Epidermal melanocyte (primary cell): ENCODE measurements around the gene AMIGO2.
"Not testable (repeated sequence)": the region's sequence is repeated elsewhere in the genome, so short reads cannot be mapped to it uniquely, and the experiment has no call there.

Source experiments
- DNase-seq: peaks from one replicate; pipeline ENCODE4 v3.0.0; 2011; ENCODE audit warnings: low spot score; ENCODE audit not compliant: insufficient read length

The AMIGO2 gene

DNA sequence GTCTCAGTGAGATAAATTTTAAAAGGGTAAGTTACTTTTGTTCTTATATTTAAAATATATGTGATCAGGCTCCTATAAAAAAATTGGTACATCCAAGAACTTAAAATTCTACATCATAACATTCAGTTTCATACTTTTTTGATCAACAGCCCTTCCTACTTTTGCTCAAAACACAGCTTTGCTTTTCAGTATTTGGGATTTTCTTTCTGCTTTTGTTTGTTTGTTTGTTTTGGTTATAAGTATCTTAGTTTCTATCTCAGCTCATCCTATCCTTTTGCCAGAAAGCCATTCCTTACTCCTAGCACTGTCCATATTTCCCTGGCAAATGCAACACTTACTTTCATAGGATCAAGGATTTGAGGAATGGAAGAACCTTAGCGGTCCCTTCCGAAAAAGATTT is 5.0 kb downstream of the AMIGO2 start:
- DNase-seq = no peak

- DNase-seq = no peak
Measured at GRCh38 chr12:47073951-47074350, 5.8 kb downstream of the AMIGO2 start.

DNA sequence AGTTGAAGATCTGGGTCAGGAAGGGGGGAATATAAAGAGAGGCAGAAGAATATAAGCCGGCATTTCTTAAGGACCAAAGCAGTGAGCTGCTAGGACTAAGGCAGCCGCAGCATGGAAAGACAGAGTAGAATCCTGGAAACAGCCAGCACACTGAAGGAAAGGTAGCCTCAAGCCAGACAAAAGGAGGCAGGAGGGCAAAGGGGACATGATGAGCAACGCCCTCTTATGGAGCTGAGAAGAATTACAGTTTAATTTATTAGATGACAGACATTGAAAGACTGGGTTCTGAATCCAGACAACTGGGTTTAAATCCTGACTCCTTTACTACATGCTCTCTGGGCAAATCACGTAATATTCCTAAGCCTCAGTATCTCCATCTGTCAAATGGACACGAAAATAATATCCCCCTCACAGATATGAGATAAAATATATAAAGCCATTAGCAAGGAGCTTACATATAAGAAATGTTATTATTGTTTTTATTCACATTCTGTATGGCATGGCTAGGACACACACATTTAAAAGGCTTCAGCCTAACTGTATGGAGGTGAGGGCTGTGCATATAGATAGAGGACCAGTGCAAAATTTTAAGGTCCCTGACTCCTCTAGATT is 8.4 kb downstream of the AMIGO2 start:
- no peak for DNase-seq

DNA sequence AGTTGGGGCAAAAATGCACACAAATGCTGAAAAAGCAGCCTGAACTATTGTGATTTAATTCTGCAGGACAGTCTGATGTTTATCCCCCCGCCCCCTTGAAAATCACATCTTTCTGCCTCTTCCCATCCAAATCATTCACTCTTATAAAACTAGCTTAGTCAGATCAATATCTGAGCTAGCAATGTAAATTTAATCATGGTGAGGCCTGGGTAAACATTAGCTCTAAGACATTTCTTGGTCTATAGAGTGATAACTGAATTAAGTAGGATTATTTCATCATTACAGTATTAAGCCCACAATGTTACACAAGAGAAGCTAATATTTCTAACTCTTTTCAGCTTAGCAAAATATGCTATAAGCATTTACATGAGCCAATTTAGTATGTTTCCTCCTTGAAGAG is 9.4 kb downstream of the AMIGO2 start:
- no peak for DNase-seq

DNA sequence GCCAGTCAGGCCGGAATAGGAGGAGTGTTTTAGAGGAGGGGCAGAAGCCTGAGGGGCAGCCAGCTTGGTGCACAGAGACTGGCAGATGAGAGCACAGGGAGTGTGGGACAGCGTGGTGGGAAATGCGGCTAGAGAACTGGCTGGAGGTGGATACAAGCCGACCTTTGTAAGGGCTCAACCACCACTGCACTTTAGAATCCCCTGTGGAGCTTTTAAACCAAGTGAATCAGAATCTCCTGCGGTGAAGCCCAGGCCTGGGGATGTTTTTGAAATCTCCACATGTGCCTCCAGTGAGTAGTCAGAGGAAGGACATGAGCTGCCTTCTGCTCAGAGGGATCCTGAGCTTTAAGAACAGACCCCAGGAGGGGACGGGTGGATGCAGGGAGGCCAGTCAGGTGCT is 11.2 kb downstream of the AMIGO2 start:
- DNase-seq = no peak

GRCh38 chr12:47067771-47068431 is 11.9 kb downstream of the AMIGO2 start:
- no peak for DNase-seq

DNA sequence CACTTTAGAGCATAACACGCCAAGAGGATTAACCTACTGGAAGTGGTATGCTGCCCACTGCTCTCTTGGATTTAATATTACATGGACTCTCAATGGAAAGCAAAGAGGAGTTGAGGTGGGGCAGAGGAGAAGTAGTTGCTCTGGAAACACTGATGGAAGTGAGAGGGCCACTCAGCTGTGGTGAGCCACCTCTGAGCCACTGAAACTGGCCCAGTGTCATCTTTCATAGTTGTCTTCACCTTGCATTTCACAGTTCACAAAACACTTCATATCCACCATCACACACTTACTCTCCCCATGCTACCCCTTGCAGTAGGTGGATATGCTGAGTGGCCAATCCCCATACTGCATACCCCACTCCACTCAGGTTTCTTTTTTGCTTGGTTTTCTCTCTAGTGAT is 12.6 kb downstream of the AMIGO2 start:
- DNase-seq = no peak

DNA sequence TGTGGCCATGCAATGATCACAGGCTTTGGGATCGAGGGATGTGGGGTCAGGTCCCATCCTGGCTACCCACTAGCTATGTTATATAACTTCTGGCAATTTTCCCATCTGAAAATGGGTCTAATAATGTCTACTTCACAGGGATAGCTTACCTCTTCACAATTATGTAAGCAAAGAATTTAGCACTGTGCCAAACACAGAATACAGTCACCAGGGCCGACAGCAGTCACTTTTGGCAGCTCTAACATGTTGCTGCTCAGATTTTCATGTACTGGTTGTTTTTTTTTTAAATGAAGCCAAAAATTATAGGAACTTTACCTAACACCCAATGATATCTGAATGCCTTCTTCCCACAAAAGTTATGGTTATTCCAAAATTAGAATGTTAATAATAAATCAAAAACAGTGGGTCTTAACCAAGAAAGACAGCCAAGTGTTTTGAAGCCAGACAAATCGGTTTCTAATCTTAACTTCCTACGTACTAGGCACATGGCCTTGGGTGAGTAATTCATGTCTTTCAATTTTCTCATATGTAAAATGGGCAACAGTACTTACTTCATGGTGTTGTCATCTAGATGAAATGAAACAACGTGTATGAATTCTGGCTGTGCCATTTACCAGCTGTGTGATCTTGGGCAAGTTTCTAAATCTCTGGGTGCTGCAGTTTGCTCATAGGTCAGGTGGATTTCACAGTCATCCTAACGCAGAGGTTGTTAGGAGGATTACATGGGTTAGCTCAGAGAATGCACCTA is 13.3 kb downstream of the AMIGO2 start:
- DNase-seq = no peak

DNA sequence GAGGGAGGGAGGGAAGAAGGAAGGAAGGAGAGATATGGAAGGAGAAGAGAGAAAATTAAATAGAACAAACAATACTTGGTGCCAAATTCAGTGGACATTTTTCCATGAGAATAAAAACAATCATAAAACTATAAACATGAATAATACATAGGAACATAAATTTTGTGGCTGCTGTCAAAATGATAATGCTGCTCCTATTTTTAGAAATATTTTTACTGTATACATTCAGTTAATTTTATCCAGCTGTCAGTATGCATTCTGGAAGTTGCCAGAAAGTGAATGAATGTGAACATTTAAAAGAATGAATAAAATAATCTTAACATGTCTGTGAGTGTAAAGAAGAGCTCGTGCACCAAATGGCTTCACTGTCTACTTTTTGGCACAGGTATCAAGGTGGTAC is 14.2 kb downstream of the AMIGO2 start:
- no peak for DNase-seq

DNA sequence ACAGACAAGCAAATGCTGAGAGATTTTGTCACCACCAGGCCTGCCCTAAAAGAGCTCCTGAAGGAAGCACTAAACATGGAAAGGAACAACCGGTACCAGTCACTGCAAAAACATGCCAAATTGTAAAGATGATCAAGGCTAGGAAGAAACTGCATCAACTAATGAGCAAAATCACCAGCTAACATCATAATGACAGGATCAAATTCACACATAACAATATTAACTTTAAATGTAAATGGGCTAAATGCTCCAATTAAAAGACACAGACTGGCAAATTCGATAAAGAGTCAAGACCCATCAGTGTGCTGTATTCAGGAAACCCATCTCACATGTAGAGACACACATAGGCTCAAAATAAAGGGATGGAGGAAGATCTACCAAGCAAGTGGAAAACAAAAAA is 21.1 kb downstream of the AMIGO2 start:
- not testable (repeated sequence) for DNase-seq

DNA sequence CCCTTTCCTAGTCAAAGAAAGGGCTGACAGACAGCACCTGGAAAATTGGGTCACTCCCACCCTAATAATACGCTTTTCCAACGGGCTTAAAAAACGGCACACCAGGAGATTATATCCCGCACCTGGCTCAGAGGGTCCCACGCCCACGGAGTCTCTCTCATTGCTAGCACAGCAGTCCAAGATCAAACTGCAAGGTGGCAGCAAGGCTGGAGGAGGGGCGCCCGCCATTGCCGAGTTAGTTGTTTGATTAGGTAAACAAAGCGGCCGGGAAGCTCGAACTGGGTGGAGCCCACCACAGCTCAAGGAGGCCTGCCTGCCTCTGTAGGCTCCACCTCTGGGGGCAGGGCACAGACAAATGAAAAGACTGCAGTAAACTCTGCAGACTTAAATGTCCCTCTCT is 22.8 kb downstream of the AMIGO2 start:
- not testable (repeated sequence) for DNase-seq

DNA sequence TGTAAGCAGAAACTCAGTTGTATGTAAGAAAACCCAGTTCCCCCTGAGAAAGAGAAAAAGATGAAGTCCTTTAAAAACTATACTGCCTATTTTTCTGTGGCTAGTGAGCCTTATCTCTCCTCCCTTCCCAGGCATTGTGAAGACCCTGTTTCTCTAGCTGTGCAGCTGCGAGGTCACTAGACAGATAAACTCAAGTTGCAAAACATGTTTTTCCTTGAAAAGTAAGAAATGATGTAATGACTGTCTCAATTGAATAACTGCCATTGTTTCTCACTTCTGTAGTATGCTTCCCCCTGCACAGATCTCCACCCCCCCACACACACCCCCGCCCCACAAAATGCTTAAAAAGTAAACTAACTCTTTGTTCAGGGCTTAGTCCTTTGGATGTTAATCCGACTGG is 23.9 kb downstream of the AMIGO2 start:
- not testable (repeated sequence) for DNase-seq

- DNase-seq = no peak
Measured at GRCh38 chr12:47054659-47055058, 25.1 kb downstream of the AMIGO2 start.

DNA sequence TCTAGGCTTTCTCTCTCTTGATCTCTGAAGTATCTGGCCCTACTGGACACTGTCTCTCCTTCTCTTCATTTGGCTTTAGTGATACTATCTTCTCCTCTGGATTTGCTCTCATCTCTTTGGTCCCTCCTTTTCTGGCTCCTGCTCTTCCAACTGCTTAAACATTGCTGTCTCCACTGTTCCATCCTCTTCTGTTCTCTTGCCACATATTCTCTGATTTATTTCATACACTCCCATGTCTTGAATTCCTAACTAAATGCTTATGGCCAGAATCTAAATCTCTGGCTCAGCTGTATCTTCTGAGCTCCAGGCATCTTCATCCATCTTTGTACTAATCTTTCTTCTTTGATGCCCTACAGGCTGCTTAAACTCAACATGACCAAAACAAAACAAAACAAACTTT is 25.8 kb downstream of the AMIGO2 start:
- no peak for DNase-seq

- no peak for DNase-seq
Measured at GRCh38 chr12:47052274-47052673, 27.5 kb downstream of the AMIGO2 start.

- not testable (repeated sequence) for DNase-seq
Measured at GRCh38 chr12:47051291-47051690, 28.5 kb downstream of the AMIGO2 start.

GRCh38 chr12:47048541-47048940 is 31.2 kb downstream of the AMIGO2 start:
- no peak for DNase-seq

GRCh38 chr12:47041327-47041726 is 38.4 kb downstream of the AMIGO2 start:
- DNase-seq = no peak

DNA sequence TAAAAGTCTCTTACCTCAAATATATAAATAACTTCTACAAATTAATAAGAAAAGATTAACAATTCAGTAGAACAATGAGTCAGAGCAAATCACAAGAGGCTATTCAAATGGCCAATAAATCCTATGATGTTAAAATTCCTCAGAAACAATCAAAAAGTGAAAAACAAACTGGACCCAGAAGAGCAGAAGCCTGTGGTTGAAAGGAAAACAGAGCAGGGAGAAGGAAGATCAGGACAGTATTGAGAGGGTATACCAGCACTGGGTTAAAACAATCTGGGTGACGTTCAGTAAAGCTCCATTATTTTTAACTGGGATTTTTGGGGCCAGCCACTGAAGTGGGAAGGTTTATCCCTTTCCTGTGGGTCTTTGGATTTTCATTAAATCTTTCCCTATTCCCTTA is 40.0 kb downstream of the AMIGO2 start:
- no peak for DNase-seq

GRCh38 chr12:47039079-47039478 is 40.7 kb downstream of the AMIGO2 start:
- no peak for DNase-seq

DNA sequence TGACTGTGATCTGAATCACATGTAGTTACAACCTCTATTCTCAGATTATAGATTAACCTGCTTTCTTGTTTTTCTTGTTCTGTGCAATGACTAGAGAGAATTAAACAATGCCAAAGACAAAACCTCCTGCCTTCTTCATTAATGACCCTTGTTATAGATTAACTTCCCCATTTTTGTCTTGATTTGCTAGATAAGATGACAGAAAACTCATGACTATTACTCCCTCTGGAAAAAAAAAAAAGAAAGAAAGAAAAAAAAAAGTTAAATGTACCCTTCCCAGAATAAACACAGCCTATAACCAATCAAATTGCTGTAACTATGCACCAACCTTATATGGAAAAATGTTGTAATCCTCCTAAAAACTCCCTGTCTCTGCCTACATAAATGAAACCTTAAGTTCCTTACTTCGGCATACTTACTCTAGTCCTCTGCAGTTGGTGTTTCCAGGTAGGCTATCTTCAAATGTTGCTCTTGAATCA is 41.5 kb downstream of the AMIGO2 start:
- no peak for DNase-seq

DNA sequence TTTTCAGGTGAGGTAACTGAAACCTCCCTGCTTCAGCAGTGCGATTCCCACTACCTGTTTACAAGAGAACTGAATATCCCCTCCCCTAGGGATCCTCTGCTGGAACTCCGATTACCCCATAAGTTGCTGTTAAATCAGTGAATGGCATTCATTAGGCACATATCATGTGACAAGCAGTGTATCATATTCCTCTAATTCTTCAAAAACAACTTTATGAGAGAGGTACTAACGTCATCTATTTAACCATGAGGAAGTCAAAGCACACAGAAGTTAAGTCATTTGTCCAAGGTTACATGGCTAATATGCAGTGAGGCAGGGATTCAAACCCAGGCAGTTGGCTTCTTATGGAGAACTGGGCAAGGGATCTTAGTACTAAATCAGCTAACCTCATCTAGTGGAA is 44.3 kb downstream of the AMIGO2 start:
- DNase-seq = no peak

DNA sequence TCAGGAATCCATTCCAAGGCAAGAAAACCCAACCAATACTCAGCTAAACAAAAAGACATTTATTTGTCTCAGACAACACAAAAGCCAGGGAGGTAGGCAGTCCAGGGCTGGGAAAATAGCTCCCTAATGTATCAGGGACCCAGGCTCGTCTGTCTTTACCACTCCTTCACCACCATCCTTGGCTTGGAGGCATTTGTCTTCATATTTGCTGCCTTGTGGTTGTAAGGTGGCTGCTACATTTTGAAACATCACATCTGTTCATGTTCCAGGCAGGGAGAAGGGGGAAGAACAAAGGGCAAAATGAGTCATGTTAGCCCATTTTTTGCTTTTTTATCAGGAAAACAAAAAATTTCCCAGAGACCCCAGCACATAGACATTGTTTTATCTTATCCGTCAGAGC is 45.1 kb downstream of the AMIGO2 start:
- DNase-seq = no peak
